ENCODE data around the gene C6orf89.
"Not testable (repeated sequence)": the region's sequence is repeated elsewhere in the genome, so short reads cannot be mapped to it uniquely, and the experiment has no call there.

Gene C6orf89

DNA sequence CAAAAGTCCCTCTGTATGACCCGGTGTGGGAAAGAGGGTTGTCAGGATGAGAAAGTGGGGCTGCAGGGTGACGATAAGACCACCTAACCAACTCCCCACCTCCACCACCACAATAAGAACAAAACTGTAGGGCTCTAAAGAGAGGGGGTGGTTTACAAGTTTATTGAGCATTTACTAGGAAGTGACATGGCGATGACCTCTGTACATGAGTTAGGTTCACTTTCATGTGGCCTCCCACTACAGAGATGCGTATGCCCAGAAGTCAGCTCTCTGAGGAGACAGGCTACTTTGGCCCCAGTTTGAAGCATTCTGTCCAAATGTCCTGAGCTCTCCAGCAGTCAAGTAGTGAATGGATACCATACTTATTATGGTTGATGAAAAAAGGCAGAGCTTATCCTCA is 40.1 kb downstream of the C6orf89 start:
- no peak for DNase-seq

- DNase-seq, result no peak
Observed at GRCh38 chr6:36926708-36927513, 41.2 kb downstream of the C6orf89 start.

GRCh38 chr6:36927691-36928546 is 42.2 kb downstream of the C6orf89 start:
- DNase-seq, result no peak

GRCh38 chr6:36928547-36928918 is 42.8 kb downstream of the C6orf89 start:
- no peak for DNase-seq

GRCh38 chr6:36929152-36929551 is 43.4 kb downstream of the C6orf89 start:
- no peak for DNase-seq

DNA sequence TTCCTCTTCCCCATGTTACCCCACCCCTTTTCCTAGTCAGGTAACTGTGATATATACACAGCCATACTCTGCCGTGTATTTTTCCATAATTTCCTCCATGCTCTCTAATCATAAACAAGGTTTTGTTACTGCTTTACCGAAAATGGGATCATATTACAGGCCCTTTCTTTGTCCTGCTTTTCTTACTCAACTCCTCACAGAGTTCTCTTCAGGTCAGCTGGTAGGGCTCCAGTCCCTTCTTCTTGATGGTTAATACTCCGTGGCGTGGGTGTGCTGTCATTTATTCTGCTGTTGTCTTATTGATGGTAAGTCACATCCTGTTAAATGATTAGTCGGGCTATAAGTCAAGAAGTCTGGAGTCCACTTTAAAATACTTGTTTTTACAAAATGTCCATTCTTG is 43.9 kb downstream of the C6orf89 start:
- no peak for DNase-seq

DNA sequence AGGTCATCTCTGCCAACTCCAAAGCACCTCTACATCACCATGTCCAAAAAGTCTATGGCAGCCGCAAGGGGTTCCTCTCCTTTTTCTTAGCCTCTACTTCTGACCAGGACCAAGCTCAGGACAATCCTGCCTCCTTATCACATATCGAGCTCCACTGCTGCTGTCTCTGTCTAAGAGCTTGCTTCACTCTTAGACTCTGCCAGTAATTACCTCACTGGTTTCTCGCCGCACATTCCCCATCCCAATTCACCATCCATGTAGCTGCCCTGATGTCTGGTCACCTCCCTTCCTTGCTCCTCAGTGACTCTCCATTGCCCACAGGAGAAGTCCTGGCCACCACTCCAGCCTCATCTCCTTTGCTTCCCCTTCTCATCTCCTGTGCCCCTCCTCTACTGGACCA is 44.7 kb downstream of the C6orf89 start:
- DNase-seq, result no peak

GRCh38 chr6:36933102-36933501 is 47.4 kb downstream of the C6orf89 start:
- no peak for DNase-seq

DNA sequence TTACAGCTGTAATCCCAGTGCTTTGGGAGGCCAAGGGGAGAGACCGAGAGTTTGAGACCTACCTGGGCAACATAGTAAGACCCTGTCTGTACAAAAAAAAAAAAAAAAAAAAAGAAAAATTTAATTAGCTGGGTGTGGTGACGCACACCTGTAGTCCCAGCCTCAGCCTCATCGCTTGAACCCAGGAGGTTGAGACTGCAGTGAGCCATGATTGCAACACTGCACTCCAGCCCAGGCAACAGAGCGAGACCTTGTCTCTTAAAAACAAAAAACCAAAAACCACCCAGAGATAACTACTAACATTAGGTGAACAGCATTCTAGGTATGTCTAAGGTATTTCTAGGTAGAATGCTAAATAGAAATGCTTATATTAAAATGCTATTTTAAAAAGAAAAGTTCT is 47.8 kb downstream of the C6orf89 start:
- DNase-seq, result no peak

GRCh38 chr6:36934901-36935300 is 49.1 kb downstream of the C6orf89 start:
- no peak for DNase-seq

DNA sequence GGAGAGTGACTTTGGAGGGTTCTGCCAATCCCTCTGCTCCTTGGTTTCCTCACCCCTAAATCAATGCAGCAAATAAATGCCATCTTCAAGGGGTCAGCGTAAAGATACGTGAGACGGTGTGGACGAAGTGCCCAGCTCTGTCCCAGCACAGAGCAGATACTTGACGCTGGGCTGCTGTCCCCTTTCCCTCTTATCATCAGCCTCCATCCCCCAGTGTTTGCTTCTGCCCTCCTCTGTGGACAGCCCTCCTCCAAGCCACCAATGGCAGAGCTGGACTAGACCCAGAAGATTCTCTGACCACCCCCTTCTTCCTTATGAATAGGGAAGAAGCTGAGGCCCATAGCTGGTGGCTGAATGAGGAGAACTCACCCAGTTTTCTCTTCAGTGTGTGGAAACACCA is 51.1 kb downstream of the C6orf89 start:
- DNase-seq, result no peak

DNA sequence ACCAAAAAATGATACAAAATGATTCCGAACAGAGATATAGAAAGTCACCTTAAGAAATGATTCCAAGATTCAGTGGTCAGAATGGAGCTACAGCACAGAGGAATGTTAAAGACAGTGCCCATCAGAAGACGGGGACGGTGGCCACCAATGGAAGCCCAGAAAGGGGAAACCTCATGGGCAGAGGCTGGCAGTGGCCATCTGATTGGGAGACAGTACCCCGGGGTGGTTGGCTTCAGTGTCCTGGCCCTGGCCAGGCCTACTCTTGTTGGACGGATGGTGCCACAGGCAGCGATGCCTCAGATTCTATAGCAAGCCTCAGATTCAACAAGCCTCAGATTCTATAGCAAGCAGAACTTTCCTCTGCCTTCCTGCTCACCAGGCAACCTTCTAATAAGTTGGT is 52.1 kb downstream of the C6orf89 start:
- DNase-seq, result no peak

DNA sequence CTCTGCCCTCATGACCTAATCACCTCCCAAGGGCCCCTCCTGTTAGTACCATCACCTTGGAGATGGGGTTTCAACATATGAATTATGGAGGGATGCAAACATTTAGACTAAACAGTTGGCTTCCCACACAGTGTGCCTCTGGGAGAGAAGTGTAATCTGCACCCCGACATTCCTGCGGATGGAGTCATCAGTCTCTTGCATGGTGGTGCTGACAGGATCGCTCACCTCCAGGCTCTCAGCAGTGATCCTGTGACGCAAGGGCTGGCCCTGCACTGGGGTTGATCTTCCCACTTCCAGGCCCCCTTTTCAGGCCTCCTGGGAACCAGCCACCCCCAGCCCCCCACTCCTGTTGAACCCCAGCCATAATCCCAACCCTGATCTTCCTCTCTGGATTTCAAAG is 52.8 kb downstream of the C6orf89 start:
- DNase-seq, result no peak

GRCh38 chr6:36939005-36939404 is 53.3 kb downstream of the C6orf89 start:
- DNase-seq, result not testable (repeated sequence)

DNA sequence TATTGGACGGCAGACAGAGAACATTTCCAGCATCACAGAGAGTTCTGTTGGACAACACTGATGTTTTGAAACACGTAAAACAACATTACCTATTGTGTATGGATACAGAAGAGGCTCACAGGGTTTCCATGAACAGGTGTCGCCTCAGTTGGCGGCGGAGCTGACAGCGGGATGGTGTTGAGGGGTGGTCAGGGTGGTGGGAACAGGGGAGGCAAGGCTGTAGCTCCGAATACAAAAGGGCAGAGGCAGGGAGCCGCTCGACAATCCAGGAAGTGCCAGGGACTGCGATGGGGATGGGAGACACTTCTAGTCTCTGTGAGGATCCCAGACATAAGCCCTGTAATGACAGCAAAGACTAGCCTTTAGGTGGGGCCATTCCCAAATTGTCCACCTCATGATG is 54.3 kb downstream of the C6orf89 start:
- no peak for DNase-seq

DNA sequence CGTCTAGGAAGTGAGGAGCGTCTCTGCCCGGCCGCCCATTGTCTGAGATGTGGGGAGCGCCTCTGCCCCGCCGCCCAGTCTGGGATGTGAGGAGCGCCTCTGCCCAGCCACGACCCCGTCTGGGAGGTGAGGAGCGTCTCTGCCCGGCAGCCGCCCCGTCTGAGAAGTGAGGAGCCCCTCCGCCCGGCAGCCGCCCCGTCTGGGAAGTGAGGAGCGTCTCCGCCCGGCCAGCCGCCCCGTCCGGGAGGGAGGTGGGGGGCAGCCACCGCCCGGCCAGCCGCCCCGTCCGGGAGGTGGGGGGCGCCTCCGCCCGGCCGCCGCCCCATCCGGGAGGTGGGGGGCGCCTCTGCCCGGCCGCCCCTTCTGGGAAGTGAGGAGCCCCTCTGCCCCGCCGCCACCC is 55.8 kb downstream of the C6orf89 start:
- not testable (repeated sequence) for DNase-seq

DNA sequence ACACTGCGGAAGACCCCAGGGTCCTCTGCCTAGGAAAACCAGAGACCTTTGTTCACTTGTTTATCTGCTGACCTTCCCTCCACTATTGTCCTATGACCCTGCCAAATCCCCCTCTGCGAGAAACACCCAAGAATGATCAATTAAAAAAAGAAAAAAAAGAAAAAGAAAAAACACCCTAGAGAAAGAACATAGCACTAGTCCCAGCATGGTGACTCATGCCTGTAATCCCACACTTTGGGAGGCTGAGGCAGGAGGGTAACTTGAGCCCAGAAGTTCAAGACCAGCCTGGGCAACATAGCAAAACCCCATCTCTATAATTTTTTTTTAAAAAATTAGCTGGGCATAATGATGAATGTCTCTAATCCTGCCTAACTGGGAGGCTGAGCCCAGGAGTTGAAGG is 56.6 kb downstream of the C6orf89 start:
- DNase-seq, result not testable (repeated sequence)

- DNase-seq, result no peak
Observed at GRCh38 chr6:36944650-36945049, 58.9 kb downstream of the C6orf89 start.

GRCh38 chr6:36945301-36945700 is 59.5 kb downstream of the C6orf89 start:
- DNase-seq, result no peak

DNA sequence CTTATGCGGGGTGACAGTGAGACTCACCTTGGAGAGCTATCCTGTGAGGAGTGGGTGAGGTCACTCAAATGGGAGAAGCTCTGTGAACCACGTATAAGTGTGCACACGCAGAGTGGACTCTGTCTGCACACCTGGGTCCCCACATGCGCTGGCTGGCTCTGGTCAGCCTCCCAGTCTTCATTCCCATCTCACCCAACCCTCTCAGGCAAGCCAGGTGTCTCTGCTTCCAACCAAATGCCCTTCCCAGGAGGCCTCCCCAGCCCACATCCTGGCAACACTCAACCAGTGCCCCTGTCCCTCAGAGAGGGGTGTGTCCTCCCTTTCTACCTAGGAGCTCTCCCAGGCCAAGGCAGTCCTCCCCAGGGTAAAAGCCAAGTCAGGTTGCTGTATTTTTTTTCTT is 60.8 kb downstream of the C6orf89 start:
- DNase-seq, result no peak

- DNase-seq, result no peak
Observed at GRCh38 chr6:36947570-36948351, 62.0 kb downstream of the C6orf89 start.

- DNase-seq, result not testable (repeated sequence)
Observed at GRCh38 chr6:36949076-36949475, 63.3 kb downstream of the C6orf89 start.

- no peak for DNase-seq
Observed at GRCh38 chr6:36949636-36950035, 63.9 kb downstream of the C6orf89 start.

- DNase-seq, result no peak
Observed at GRCh38 chr6:36953931-36954261, 68.1 kb downstream of the C6orf89 start.
